K562 (cell line): ENCODE data around the gene ROBO1. TPM values are rescaled to one million over a fixed set of nuclear protein-coding genes. Genes with fewer than 3 reads are reported as not detected.

Experiments
- ATAC-seq: fragments of 200-7000 bp; cut with Tn5 transposase; 3 replicates; pipeline ENCODE4 v1.9.1; 2020; ENCODE audit warnings: moderate library complexity
- BruUV-seq: library from RNA; stranded (reverse); fragments of 400-500 nt; replicated peaks from 2 replicates; lab custom pipeline; 2021; lab: Mats Ljungman, UMichigan
- CTCF ChIA-PET: fragments of 300-600 bp; formaldehyde crosslinking; extraction: SDS; loops from one replicate; lab custom pipeline; 2021; ENCODE audit warnings: low intra/inter-chr PET ratio; lab: Yijun Ruan, JAX
- POLR2A ChIA-PET: fragments of 300-600, 350-650 bp; sonication (Branson Sonifier 250); formaldehyde crosslinking; extraction: SDS; loops from one replicate; lab custom pipeline; 2021; ENCODE audit warnings: antibody characterized with exemption, inconsistent platforms; lab: Yijun Ruan, JAX
- DNase-seq, 4 experiments: peaks; one replicate each; pipeline versions ENCODE4 v3.0.0 to v3.0.0-alpha.2; 2011 to 2018; ENCODE audit warnings: low spot score in 3 of 4, mixed read lengths in 3 of 4; ENCODE audit errors: extremely low read depth in 1 of 4
- FAIRE-seq: peaks from 2 replicates; lab custom pipeline; 2011; peaks lifted over from hg19 to GRCh38; lab: Jason Lieb, UNC
- H2AFZ ChIP-seq: 2 replicates; pipeline ENCODE4 v1.6.0; 2011; ENCODE audit warnings: low read depth, low read length, control low read depth, inconsistent platforms
- H3K27ac ChIP-seq: fragments of 200-600 bp; 3 replicates; pipeline ENCODE4 v1.8.0; 2011; ENCODE audit warnings: low read depth, mild to moderate bottlenecking, control low read depth, inconsistent platforms, low read length, moderate library complexity, mixed read lengths; ENCODE audit errors: extremely low read depth
- H3K27me3 ChIP-seq, 2 experiments: fragments of 300-600 bp in 1 of 2; 2 replicates in 1 of 2; 3 replicates in 1 of 2; pipeline versions ENCODE4 v1.6.0 to v1.8.0; 2011; ENCODE audit warnings: inconsistent platforms in 2 of 2, low read length in 2 of 2, mild to moderate bottlenecking in 1 of 2, mixed read lengths in 1 of 2, moderate library complexity in 1 of 2; ENCODE audit not compliant: control insufficient read depth in 2 of 2, insufficient read depth in 2 of 2
- H3K36me3 ChIP-seq: fragments of 300-600 bp; 3 replicates; pipeline ENCODE4 v1.8.0; 2011; ENCODE audit warnings: mild to moderate bottlenecking, low read length, inconsistent platforms; ENCODE audit not compliant: control insufficient read depth, insufficient read depth
- H3K4me1 ChIP-seq, 2 experiments: fragments of 200-600 bp in 1 of 2; replicated peaks in 1 of 2; 2 replicates in 1 of 2; 3 replicates in 1 of 2; pipeline versions ENCODE4 v1.5.1 to v1.8.0; 2011; ENCODE audit warnings: inconsistent platforms in 2 of 2, low read length in 2 of 2, mild to moderate bottlenecking in 1 of 2, mixed read lengths in 1 of 2, moderate library complexity in 1 of 2; ENCODE audit not compliant: control insufficient read depth in 2 of 2, insufficient read depth in 2 of 2
- H3K4me2 ChIP-seq: 2 replicates; pipeline ENCODE4 v1.6.1; 2011; ENCODE audit warnings: low read length, control low read depth, inconsistent platforms, mixed read lengths; ENCODE audit not compliant: insufficient read depth
- H3K4me3 ChIP-seq: fragments of 200-600 bp; sonication (generic), shearing (Covaris generic); 2 replicates; pipeline ENCODE4 v1.5.1; 2016; ENCODE audit warnings: control low read depth, inconsistent platforms
- H3K79me2 ChIP-seq: fragments of 200-600 bp; 3 replicates; pipeline ENCODE4 v1.8.0; 2011; ENCODE audit warnings: low read length, inconsistent platforms; ENCODE audit not compliant: control insufficient read depth, insufficient read depth
- H3K9ac ChIP-seq, 2 experiments: 2 replicates each; pipeline versions ENCODE4 v1.6.0 to v1.6.1; 2011; ENCODE audit warnings: low read depth in 2 of 2, low read length in 2 of 2, control low read depth in 1 of 2, inconsistent platforms in 1 of 2, mild to moderate bottlenecking in 1 of 2, mixed read lengths in 1 of 2; ENCODE audit not compliant: insufficient read depth in 1 of 2
- H3K9me1 ChIP-seq: one replicate; pipeline ENCODE4 v1.6.0; 2011; ENCODE audit warnings: inconsistent platforms, mild to moderate bottlenecking, low read length, moderate library complexity; ENCODE audit not compliant: control insufficient read depth, insufficient read depth
- H3K9me3 ChIP-seq: replicated peaks from 2 replicates; pipeline ENCODE4 v1.5.1; 2011; ENCODE audit warnings: low read depth, low read length, inconsistent platforms; ENCODE audit not compliant: control insufficient read depth, insufficient read depth
- H4K20me1 ChIP-seq: replicated peaks from 2 replicates; pipeline ENCODE4 v1.6.1; 2011; ENCODE audit warnings: low read length, inconsistent platforms, mixed read lengths; ENCODE audit not compliant: control insufficient read depth, insufficient read depth
- ETV6 ChIP-seq, 3 experiments: fragments of 150-350 bp in 1 of 3; sonication (generic) in 1 of 3; formaldehyde crosslinking in 1 of 3; IDR thresholded peaks; 2 replicates each; pipeline versions ENCODE4 v1.6.1 to v1.8.0; 2014 to 2022; ENCODE audit warnings: borderline replicate concordance in 2 of 3, low read depth in 2 of 3, antibody characterized with exemption in 1 of 3, low read length in 1 of 3, mild to moderate bottlenecking in 1 of 3, missing genetic modification reagents in 1 of 3
- FOXA3 ChIP-seq, 2 experiments: fragments of 450-650 bp in 1 of 2; sonication (generic) in 1 of 2; formaldehyde crosslinking; IDR thresholded peaks in 1 of 2; conservative IDR thresholded peaks in 1 of 2; 2 replicates each; pipeline versions ENCODE4 v1.4.0 to v1.8.0; 2020 to 2022; ENCODE audit warnings: mild to moderate bottlenecking in 2 of 2, missing genetic modification reagents in 1 of 2
- NELFE ChIP-seq: IDR thresholded peaks from 2 replicates; pipeline ENCODE4 v1.6.1; 2011; ENCODE audit warnings: mild to moderate bottlenecking; ENCODE audit not compliant: insufficient read depth, insufficient read length
- RBM25 ChIP-seq: fragments of 200-400 bp; formaldehyde crosslinking; IDR thresholded peaks from 2 replicates; pipeline ENCODE4 v1.6.1; 2018; ENCODE audit warnings: low read length, low read depth, moderate library complexity; ENCODE audit not compliant: severe bottlenecking
- ZNF165 ChIP-seq: fragments of 250-450 bp; sonication (Bioruptor Pico); IDR thresholded peaks from 2 replicates; pipeline ENCODE4 v1.4.0; 2020; ENCODE audit warnings: borderline replicate concordance
- WGBS: fragments of 100-300 bp; shearing (Covaris generic); methylation state at CpG from one replicate; pipeline ENCODE4 v1.1.6; 2016; ENCODE audit warnings: low coverage, mixed read lengths; ENCODE audit not compliant: insufficient coverage; ENCODE audit errors: missing lambda C conversion rate; 5-methylcytosine and 5-hydroxymethylcytosine counted together
- in situ Hi-C: fragments of 300-500 bp; cut with MboI; formaldehyde crosslinking; loops from 4 replicates; pipeline ENCODE4 v1.15.0; 2018; ENCODE audit warnings: inconsistent platforms, mixed read lengths
- intact Hi-C: fragments of 100-400 bp; cut with micrococcal nuclease; formaldehyde crosslinking; loops from 2 replicates; pipeline ENCODE4 v1.14.2; 2022
- polyA plus RNA-seq, 8 experiments: library from polyadenylated mRNA; depleted of rRNA in 4 of 8; stranded (reverse) in 5 of 8; unstranded in 3 of 8; fragments of >200 nt; fragmentation: Nextera tagmentation in 2 of 8; fragmentation: Illumina TruSeq in 1 of 8; extraction: Ambion mirVana in 2 of 8; extraction: Trizol in 1 of 8; gene quantifications; 2 replicates each; pipeline versions ENCODE4 v1.2.1 to v1.2.3, GENCODE V29; 2011 to 2014; ENCODE audit warnings: inconsistent platforms in 1 of 8, missing spikeins in 1 of 8
- total RNA-seq, 7 experiments: library from RNA; depleted of rRNA in 6 of 7; stranded (reverse); fragments of >200 nt in 6 of 7; fragmentation: Illumina TruSeq in 2 of 7; extraction: Trizol in 2 of 7; gene quantifications; 2 replicates each; pipeline versions ENCODE4 v1.2.1 to v1.2.3, GENCODE V29; 2011 to 2021; ENCODE audit warnings: low replicate concordance in 1 of 7
- TF ChIP-seq, protein P1 (sequence below), 2 experiments: fragments of 450-650 bp; formaldehyde crosslinking in 1 of 2; IDR thresholded peaks; 2 replicates each; pipeline versions ENCODE4 v1.4.0 to v1.6.1; 2014 to 2020; ENCODE audit warnings: mild to moderate bottlenecking in 2 of 2, borderline replicate concordance in 1 of 2, low read depth in 1 of 2

Gene ROBO1
- total and polyA plus RNA-seq, 9 of the 15 experiments (the other 6 are each of a cell fraction or from before 2014, with no cell fraction given), result 0.01 to 0.53 (median 0.17) TPM; not detected in 5

DNA sequence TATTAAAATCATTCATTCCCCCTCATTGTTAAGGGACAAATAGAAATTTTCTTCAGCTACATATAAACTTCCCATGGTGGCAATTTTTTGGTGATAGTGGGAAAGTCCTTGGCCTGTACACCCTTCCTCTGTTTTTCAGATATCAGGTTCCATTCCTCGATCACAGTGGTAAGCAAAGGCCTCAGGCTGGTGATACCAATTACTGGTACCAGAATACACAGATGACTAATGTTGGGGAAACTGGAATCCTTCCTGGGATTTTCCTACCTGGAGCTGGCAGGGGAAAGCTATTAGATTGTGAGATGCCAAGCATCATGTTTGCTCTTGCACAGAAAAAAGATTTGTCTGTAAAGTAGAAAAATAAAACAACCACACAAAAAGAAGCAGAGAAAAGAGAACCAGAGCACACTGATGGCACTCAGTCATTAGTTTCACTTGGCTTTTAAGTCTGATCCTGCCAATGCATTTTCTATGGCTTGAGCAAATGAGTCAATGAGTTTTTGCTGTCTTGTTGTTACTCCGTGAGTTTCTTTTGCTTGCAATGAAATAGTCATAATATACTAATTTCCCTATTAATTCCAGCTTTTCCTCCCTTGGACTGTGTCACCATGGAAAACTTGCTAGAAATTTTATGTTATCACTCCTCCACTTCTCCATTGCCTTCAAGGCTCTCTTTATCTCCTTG, 795.0 kb downstream of the ROBO1 start:
- no TSS peak for BruUV-seq
- Histone ChIP-seq H3K9me1 (no peaks in the 10 kb centered on the region), H3K36me3 (no peaks in the 10 kb centered on the region), H2AFZ (no peak overlapping the region), H4K20me1 (no peaks in the 10 kb centered on the region), H3K9ac (no peak overlapping the region), H3K4me2 (no peak overlapping the region), H3K27ac (no peak overlapping the region), H3K4me3 (no peak overlapping the region), H3K79me2 (no peaks in the 10 kb centered on the region), H3K9me3 (no peaks in the 10 kb centered on the region), H3K27me3 (no peaks in the 10 kb centered on the region), H3K4me1 (no peaks in the 10 kb centered on the region)
- ChIA-PET CTCF (no interaction called here), POLR2A (no interaction called here)
- FAIRE-seq, result no peak
- no peak for DNase-seq
- intact Hi-C loops (no loop called here), in situ Hi-C loops (no loop called here)
- 0% methylated on average over 2 of the region's 2 CpGs for WGBS
- no peak for ATAC-seq
- no peak for TF ChIP-seq FOXA3 (CRISPR knock-in tag; conservative IDR thresholded peaks at IDR 0.05 in 1 of 2, IDR thresholded peaks at IDR 0.05 in 1 of 2)
- no peak for TF ChIP-seq ETV6 (IDR thresholded peaks at IDR 0.05; ENCODE audit: borderline replicate concordance in 1 of 2, low read depth in 2 of 2, low read length in 1 of 2)
- TF ChIP-seq ETV6 (CRISPR knock-in tag; IDR thresholded peaks at IDR 0.05; ENCODE audit: borderline replicate concordance), result no peak
- TF ChIP-seq RBM25, result no peak
- TF ChIP-seq ZNF165, result no peak
- TF ChIP-seq NELFE, result no peak
- TF ChIP-seq, protein P1, sequence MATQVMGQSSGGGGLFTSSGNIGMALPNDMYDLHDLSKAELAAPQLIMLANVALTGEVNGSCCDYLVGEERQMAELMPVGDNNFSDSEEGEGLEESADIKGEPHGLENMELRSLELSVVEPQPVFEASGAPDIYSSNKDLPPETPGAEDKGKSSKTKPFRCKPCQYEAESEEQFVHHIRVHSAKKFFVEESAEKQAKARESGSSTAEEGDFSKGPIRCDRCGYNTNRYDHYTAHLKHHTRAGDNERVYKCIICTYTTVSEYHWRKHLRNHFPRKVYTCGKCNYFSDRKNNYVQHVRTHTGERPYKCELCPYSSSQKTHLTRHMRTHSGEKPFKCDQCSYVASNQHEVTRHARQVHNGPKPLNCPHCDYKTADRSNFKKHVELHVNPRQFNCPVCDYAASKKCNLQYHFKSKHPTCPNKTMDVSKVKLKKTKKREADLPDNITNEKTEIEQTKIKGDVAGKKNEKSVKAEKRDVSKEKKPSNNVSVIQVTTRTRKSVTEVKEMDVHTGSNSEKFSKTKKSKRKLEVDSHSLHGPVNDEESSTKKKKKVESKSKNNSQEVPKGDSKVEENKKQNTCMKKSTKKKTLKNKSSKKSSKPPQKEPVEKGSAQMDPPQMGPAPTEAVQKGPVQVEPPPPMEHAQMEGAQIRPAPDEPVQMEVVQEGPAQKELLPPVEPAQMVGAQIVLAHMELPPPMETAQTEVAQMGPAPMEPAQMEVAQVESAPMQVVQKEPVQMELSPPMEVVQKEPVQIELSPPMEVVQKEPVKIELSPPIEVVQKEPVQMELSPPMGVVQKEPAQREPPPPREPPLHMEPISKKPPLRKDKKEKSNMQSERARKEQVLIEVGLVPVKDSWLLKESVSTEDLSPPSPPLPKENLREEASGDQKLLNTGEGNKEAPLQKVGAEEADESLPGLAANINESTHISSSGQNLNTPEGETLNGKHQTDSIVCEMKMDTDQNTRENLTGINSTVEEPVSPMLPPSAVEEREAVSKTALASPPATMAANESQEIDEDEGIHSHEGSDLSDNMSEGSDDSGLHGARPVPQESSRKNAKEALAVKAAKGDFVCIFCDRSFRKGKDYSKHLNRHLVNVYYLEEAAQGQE (IDR thresholded peaks at IDR 0.05; ENCODE audit: borderline replicate concordance), result no peak
- TF ChIP-seq, protein P1 (CRISPR knock-in tag; IDR thresholded peaks at IDR 0.05; ENCODE audit: low read depth), result no peak
